Prostate gland (tissue), 2 donors: ENCODE results near the gene BCL2L11. TPM values are rescaled to one million over a fixed set of nuclear protein-coding genes. Genes with fewer than 3 reads are reported as not detected.

Experiments used
- DNase-seq: peaks from one replicate; pipeline ENCODE4 v3.0.0-alpha.2; 2019; ENCODE audit warnings: low spot score
- H3K27ac ChIP-seq, 2 donors: fragments of 200-600 bp; sonication (generic); 2 replicates each; pipeline ENCODE4 v1.5.1; 2017 to 2019
- H3K27me3 ChIP-seq: fragments of 200-600 bp; sonication (generic); replicated peaks from 2 replicates; pipeline ENCODE4 v1.5.1; 2019; ENCODE audit not compliant: insufficient read depth
- H3K36me3 ChIP-seq, 2 donors: fragments of 200-600 bp; sonication (generic); 1 replicate in 1 of 2; 2 replicates in 1 of 2; pipeline versions ENCODE4 v1.5.1 to v1.8.1; 2017 to 2019
- H3K4me1 ChIP-seq: fragments of 200-600 bp; sonication (generic); replicated peaks from 2 replicates; pipeline ENCODE4 v1.5.1; 2019
- H3K4me3 ChIP-seq, 2 donors: fragments of 200-600 bp; sonication (generic); 2 replicates each; pipeline ENCODE4 v1.5.1; 2017 to 2019
- H3K9me3 ChIP-seq: fragments of 200-600 bp; sonication (generic); 2 replicates; pipeline ENCODE4 v1.5.1; 2017
- POLR2A ChIP-seq: fragments of 450-650 bp; IDR thresholded peaks from one replicate; pipeline ENCODE4 v1.6.1; 2016; ENCODE audit warnings: antibody characterized with exemption, mild to moderate bottlenecking
- POLR2AphosphoS5 ChIP-seq: sonication (generic); formaldehyde crosslinking; IDR thresholded peaks from one replicate; pipeline ENCODE4 v1.6.1; 2017; ENCODE audit warnings: antibody characterized with exemption
- WGBS: methylation state at CpG from one replicate; pipeline ENCODE4 v1.1.5; 2018; 5-methylcytosine and 5-hydroxymethylcytosine counted together
- intact Hi-C: fragments of 100-400 bp; cut with DNase I; formaldehyde crosslinking; loops from one replicate; pipeline ENCODE4 v1.14.2; 2022
- total RNA-seq, 2 donors: library from RNA; depleted of rRNA; stranded (reverse); fragments of >200 nt; gene quantifications; one replicate each; pipeline ENCODE4 v1.1.0, GENCODE V29; 2016
- TF ChIP-seq, protein P1 (sequence below), 4 experiments: fragments of 200-600 bp in 2 of 4; fragments of 450-650 bp in 2 of 4; sonication (generic) in 2 of 4; IDR thresholded peaks; 1 replicate in 3 of 4; 2 replicates in 1 of 4; pipeline ENCODE4 v1.5.1; 2016 to 2019; ENCODE audit warnings: antibody characterized with exemption in 4 of 4, mild to moderate bottlenecking in 2 of 4, moderate library complexity in 2 of 4

Gene BCL2L11
- total RNA-seq, 2 donors from 2014 or later, result 28.3 to 55.3 TPM

DNA sequence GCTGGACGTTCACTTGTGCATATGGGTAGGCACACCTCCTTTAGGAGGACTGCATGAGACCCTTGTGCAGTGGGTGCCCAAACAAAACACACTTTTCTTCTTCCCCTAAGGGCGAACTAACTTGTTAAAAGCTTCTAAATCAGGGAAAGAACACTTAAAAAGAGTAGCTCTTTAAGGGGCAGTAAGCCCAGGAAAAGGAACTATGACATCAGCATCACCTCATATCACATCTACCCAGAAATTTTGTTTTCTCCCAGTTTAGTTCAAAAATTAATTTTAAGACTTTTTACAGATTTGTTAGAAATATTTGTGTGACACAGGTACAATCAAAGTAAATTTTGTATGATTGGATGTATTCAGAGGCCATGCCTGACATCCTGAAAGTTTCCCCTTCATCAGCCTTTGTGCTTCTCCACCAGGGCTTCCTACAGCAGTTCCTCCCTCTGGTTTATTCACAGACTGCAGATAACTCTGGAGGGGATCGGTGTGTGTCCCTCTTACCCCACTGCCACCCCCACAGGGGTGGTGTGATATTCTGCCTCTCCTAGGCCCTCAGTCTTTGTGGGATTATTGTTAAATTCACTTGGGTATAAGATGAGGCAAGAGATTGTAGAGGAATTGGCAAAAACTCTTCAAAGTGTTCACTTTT, 27.6 kb downstream of the BCL2L11 start:
- whole genome bisulfite sequencing, result 85% methylated on average over 3 of the region's 3 CpGs
- Histone ChIP-seq H3K9me3 (no peaks in the 10 kb centered on the region), H3K4me1 (no peaks in the 10 kb centered on the region), H3K27me3 (no peaks in the 10 kb centered on the region), H3K4me3 (no peak overlapping the region), H3K27ac (no peak overlapping the region), H3K36me3 (no peaks in the 10 kb centered on the region)
- no peak for DNase-seq
- intact Hi-C loops, result no loop called here
- no peak for TF ChIP-seq POLR2A
- no peak for TF ChIP-seq POLR2AphosphoS5
- TF ChIP-seq, protein P1, sequence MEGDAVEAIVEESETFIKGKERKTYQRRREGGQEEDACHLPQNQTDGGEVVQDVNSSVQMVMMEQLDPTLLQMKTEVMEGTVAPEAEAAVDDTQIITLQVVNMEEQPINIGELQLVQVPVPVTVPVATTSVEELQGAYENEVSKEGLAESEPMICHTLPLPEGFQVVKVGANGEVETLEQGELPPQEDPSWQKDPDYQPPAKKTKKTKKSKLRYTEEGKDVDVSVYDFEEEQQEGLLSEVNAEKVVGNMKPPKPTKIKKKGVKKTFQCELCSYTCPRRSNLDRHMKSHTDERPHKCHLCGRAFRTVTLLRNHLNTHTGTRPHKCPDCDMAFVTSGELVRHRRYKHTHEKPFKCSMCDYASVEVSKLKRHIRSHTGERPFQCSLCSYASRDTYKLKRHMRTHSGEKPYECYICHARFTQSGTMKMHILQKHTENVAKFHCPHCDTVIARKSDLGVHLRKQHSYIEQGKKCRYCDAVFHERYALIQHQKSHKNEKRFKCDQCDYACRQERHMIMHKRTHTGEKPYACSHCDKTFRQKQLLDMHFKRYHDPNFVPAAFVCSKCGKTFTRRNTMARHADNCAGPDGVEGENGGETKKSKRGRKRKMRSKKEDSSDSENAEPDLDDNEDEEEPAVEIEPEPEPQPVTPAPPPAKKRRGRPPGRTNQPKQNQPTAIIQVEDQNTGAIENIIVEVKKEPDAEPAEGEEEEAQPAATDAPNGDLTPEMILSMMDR (IDR thresholded peaks at IDR 0.05), result no peak

DNA sequence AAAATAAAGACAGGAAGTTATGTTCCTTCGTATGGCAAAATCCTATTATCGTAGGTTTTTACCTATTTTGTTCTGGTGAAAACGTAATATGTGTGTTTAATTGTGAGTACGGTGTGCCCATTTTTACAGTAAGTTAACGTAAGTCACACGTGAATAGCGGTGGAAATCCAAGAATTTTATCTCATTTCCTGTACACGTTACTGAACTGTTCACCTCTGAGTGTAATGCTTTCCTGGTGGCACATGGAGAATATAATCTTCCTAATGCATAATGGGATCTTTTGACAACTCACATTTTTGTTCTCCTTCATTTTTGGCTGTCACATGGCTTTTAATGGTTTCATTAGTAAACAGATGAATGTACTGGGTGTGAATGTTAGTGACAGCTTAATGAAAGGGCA, 28.2 kb downstream of the BCL2L11 start:
- no peaks in the 10 kb centered on the region for H3K36me3 ChIP-seq
- DNase-seq, result no peak
- WGBS, result 62% methylated on average over 8 of the region's 8 CpGs

DNA sequence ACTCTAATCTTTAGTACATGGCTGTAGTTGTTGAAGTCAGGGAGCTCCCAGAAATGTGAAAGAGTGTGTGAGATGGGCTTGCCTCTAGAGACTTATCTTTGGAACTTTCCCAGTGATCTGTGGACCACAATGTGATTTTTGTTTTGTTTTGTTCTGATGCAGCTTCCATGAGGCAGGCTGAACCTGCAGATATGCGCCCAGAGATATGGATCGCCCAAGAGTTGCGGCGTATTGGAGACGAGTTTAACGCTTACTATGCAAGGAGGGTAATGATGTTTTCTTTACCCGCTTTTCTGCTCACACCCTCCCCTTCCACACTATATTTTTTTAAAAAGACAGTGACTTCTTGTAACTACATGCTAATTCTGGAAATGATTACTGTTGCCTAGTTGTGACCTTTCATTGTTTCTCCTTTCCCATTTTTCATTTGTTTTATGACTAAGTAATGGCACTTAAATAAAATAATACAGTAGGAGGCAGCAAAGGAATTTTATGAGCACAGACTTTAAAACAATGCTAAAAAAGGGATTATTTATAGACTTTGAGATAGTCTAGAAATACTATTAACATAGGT, 29.3 kb downstream of the BCL2L11 start:
- H3K4me1 ChIP-seq, result peaks cover 4% of the 10 kb centered on the region
- no peaks in the 10 kb centered on the region for H3K36me3 ChIP-seq
- H3K4me3 ChIP-seq, result no peak overlapping the region
- no peaks in the 10 kb centered on the region for H3K9me3 ChIP-seq
- no peak for DNase-seq
- TF ChIP-seq, protein P1 (IDR thresholded peaks at IDR 0.05), result no peak
- TF ChIP-seq POLR2AphosphoS5 (no peak), POLR2A (no peak)
- H3K27ac ChIP-seq, result no peak overlapping the region
- intact Hi-C loops, result no loop called here
- WGBS, result 90% methylated on average over 7 of the region's 7 CpGs
- H3K27me3 ChIP-seq, result no peaks in the 10 kb centered on the region

More for the DNA sequence above, 28.2 kb downstream of the BCL2L11 start:
- TF ChIP-seq, protein P1 (IDR thresholded peaks at IDR 0.05), result no peak
- TF ChIP-seq POLR2A, result no peak
- TF ChIP-seq POLR2AphosphoS5, result no peak
- no peaks in the 10 kb centered on the region for H3K4me1 ChIP-seq
- H3K9me3 ChIP-seq, result no peaks in the 10 kb centered on the region
- H3K4me3 ChIP-seq, result no peak overlapping the region
- no peak overlapping the region for H3K27ac ChIP-seq
- intact Hi-C loops, result no loop called here
- H3K27me3 ChIP-seq, result no peaks in the 10 kb centered on the region

DNA sequence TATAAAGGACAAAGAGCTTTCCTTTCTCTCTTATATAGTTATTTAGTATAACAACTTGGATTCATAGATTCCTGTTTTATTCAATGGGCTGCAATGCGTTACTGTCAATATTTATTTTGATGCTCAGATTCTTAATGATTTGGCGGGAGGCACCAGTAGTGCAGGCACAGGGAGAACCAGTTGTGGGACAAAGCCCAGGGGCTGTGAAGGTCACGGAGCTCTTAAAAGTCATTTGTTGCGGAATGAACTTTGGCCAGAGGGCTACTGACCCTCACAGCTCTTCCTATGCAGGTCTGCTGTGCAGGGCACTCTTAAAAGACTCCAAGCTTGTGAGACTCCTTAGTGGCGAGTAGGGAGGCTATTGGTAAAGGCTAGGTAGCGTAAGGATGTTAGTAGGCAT, 34.0 kb downstream of the BCL2L11 start:
- intact Hi-C loops, result no loop called here
- Histone ChIP-seq H3K9me3 (no peaks in the 10 kb centered on the region), H3K36me3 (no peaks in the 10 kb centered on the region), H3K27ac (no peak overlapping the region), H3K27me3 (no peaks in the 10 kb centered on the region), H3K4me3 (no peak overlapping the region), H3K4me1 (peaks cover 10% of the 10 kb centered on the region)
- 50% methylated on average over 5 of the region's 6 CpGs for WGBS
- no peak for DNase-seq
- TF ChIP-seq POLR2A (no peak), POLR2AphosphoS5 (no peak)
- TF ChIP-seq, protein P1 (IDR thresholded peaks at IDR 0.05), result no peak

DNA sequence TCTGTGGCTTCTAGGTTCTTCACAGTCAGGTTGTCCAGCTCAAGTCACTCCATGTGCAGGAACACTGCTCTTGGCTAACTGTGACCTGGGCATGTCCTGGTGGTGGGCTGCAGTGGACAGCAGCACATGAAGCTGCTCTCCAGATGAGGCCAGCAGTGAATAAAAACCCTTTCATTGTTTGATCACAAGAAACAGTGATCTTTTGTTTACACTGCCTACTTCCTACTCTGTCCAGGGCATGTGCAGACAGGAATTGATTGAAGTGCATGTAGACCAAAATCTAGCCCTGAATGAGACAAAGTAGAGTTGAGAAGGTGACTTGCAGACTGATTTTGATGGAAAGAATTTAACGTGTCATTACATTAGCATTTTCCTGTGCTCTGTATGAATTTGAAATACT, 34.9 kb downstream of the BCL2L11 start:
- Histone ChIP-seq H3K9me3 (no peaks in the 10 kb centered on the region), H3K27me3 (no peaks in the 10 kb centered on the region), H3K27ac (no peak overlapping the region), H3K4me1 (peaks cover 10% of the 10 kb centered on the region), H3K4me3 (no peak overlapping the region), H3K36me3 (no peaks in the 10 kb centered on the region)
- no peak for TF ChIP-seq POLR2A
- TF ChIP-seq POLR2AphosphoS5, result peak; percentile 16
- DNase-seq, result peak; percentile 27
- WGBS, result 50% methylated on average over 1 of the region's 1 CpG
- intact Hi-C loops, result no loop called here
